Subcutaneous abdominal adipose tissue (tissue), 5 donors: ENCODE results near the gene NUMB.

Source experiments
- H3K27ac ChIP-seq: one replicate; pipeline ENCODE4 v1.7.0; 2013; ENCODE audit warnings: low read depth, mild to moderate bottlenecking, inconsistent platforms, low read length, moderate library complexity
- H3K27me3 ChIP-seq, 5 donors: one replicate each; pipeline ENCODE4 v1.7.0; 2013; ENCODE audit warnings: low read length in 5 of 5, inconsistent platforms in 1 of 5; ENCODE audit not compliant: control insufficient read depth in 5 of 5, insufficient read depth in 4 of 5
- H3K36me3 ChIP-seq, 5 donors: one replicate each; pipeline ENCODE4 v1.7.0; 2013; ENCODE audit warnings: low read length in 5 of 5; ENCODE audit not compliant: control insufficient read depth in 5 of 5, insufficient read depth in 5 of 5
- H3K4me1 ChIP-seq, 5 donors: one replicate each; pipeline ENCODE4 v1.7.0; 2013; ENCODE audit warnings: low read length in 5 of 5, mild to moderate bottlenecking in 3 of 5, moderate library complexity in 1 of 5; ENCODE audit not compliant: control insufficient read depth in 5 of 5, insufficient read depth in 5 of 5
- H3K4me3 ChIP-seq, 5 donors: one replicate each; pipeline ENCODE4 v1.7.0; 2013; ENCODE audit warnings: low read length in 5 of 5, low read depth in 1 of 5
- H3K9ac ChIP-seq, 5 donors: one replicate each; pipeline ENCODE4 v1.7.0; 2013; ENCODE audit warnings: low read length in 5 of 5, mild to moderate bottlenecking in 4 of 5, moderate library complexity in 3 of 5
- H3K9me3 ChIP-seq, 5 donors: one replicate each; pipeline ENCODE4 v1.7.0; 2013; ENCODE audit warnings: low read length in 5 of 5; ENCODE audit not compliant: control insufficient read depth in 5 of 5
- donor health status: healthy.
- donor health status: healthy.
- donor health status: healthy.
- donor health status: healthy.
- donor health status: healthy.

NUMB gene

DNA sequence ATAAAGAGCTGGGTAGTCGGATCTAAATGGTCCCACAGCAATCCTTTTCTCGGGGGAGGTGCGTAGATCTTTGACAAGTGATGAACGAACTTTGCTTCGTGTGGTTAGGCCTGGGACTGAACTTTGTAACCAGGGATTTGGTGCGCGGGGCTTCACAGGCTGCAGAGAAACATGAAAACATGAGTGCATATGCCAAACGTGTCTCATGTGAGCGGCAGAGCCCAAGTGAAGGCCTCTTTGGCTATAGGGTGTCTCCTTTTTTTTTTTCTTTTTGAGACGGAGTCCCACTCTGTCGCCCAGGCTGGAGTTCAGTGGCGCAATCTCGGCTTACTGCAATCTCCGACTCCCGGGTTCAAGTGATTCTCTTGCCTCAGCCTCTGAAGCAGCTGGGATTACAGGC lies 20.3 kb upstream of the NUMB start:
- no peak overlapping the region for H3K9ac ChIP-seq
- H3K4me1 ChIP-seq: peaks cover 0 to 3% (median 0%) of the 10 kb centered on the region in 5 donors
- H3K36me3 ChIP-seq: no peaks in the 10 kb centered on the region
- H3K4me3 ChIP-seq: no peak overlapping the region
- H3K27me3 ChIP-seq: no peaks in the 10 kb centered on the region
- H3K27ac ChIP-seq: no peak overlapping the region
- no peaks in the 10 kb centered on the region for H3K9me3 ChIP-seq

DNA sequence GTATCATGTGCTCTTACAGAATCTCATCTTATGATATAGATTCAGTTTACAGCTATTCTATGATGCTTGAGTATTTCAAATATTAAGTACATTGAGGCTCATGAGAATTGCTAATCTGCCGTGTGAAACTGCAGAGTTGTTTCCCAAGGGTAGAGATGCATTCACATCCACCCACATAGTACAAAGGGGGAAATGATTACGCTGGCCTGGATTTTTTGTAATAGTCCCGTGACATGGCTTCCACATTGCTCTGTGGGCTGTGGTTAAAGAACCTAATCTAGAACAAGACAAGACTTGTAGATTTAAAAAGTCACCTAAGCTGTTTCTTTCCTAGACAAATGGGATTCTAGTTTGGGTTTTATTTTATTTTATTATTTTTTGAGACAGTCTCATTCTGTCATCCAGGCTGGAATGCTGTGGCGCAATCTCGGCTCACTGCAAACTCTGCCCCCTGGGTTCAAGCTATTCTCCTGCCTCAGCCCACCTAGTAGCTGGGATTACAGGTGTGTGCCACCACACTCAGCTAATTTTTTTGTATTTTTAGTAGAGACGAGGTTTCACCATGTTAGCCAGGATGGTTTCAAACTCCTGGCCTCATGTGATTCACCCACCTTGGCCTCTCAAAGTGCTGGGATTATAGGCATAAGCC lies 19.4 kb upstream of the NUMB start:
- Histone ChIP-seq H3K27me3 (no peaks in the 10 kb centered on the region), H3K27ac (no peak overlapping the region), H3K36me3 (no peaks in the 10 kb centered on the region), H3K4me1 (peaks cover 0 to 3% (median 0%) of the 10 kb centered on the region in 5 donors), H3K9ac (no peak overlapping the region), H3K9me3 (no peaks in the 10 kb centered on the region), H3K4me3 (no peak overlapping the region)

DNA sequence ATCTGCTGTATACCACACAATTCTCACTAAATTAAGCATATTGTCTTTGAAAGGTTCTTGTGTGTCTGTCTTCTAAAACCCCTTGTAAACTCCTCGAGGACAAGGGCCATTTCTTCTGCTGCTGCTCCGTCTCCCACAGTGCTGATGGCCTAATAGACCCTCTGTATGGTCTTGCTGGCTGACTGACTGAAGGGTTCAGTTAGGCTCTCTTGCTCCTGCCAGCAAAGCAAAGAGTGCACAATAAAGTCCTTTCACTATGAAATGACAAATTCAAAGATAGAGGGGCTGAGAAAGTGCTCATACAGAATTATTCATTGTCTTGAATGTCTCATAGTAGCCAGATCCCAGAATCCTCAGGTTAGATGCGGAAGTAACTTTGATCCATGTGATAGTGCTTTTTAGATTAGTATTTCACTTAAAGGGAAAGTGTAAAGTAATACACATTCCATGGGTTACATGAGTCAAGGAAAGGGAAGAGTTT lies 18.1 kb upstream of the NUMB start:
- Histone ChIP-seq H3K4me3 (no peak overlapping the region), H3K36me3 (no peaks in the 10 kb centered on the region), H3K4me1 (peaks cover 0 to 3% (median 0%) of the 10 kb centered on the region in 5 donors), H3K9me3 (no peaks in the 10 kb centered on the region), H3K27me3 (no peaks in the 10 kb centered on the region), H3K9ac (no peak overlapping the region), H3K27ac (no peak overlapping the region)

DNA sequence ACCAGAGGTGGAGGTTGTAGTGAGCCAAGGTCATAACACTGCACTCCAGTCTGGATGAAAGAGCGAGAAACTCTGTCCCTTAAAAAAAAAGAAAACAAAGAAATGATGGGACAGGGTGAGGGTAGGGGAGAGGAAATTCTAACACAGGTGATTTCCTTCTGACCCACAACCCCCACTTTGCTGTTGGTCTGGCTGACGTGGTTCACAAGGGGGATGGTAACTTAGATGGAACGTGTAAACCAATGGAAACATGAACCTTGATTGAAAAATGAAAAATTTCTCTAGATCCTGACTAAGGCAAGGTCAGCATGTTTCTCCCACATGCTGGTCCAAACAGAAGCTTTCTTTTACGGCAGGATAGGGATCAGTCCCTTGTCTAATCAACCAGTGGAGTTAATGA lies 16.6 kb upstream of the NUMB start:
- H3K27ac ChIP-seq: no peak overlapping the region

DNA sequence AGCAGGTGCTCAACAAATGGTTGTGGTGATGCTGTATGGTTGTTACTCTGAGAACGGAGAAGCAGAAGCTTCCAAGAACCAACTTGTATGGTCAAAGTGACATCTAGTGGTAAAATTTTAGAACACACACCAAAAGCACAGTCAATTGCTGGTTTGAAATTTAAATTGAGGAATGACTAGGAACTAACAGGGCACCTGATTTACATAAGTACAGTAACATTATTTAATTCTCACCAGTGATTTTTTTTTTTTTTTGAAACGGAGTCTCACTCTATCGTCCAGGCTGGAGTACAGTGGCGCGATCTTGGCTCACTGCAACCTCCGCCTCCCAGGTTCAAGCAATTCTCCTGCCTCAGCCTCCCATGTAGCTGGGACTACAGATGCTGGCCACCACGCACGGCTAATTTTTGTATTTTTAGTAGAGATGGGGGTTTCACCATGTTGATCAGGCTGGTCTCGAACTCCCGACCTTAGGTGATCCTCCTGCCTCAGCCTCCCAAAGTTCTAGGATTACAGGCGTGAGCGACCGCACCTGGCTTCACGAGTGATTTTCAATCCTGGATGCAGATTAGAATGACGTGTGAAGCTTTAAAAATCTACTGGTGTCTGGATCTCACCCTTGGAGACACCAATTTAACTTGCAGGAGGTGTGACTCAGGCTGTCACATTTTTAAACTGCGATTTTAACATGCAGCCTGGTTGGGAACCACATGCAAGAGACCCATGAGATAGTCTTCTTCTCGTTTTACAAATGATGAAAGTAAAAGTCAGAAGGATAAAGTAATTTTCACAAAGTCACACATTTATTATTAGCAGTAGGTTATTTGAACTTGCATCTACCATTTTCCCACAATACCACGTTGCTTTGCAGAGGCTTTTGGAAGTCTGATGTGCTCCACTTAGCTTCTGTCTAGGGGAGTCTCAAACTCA lies 14.1 kb upstream of the NUMB start:
- H3K9ac ChIP-seq: no peak overlapping the region
- no peaks in the 10 kb centered on the region for H3K9me3 ChIP-seq
- H3K27ac ChIP-seq: no peak overlapping the region
- no peaks in the 10 kb centered on the region for H3K27me3 ChIP-seq
- H3K4me3 ChIP-seq: no peak overlapping the region
- H3K4me1 ChIP-seq: peaks cover 0 to under 1% (median 0%) of the 10 kb centered on the region in 5 donors
- H3K36me3 ChIP-seq: no peaks in the 10 kb centered on the region

More for the DNA sequence above, 16.6 kb upstream of the NUMB start:
- no peaks in the 10 kb centered on the region for H3K9me3 ChIP-seq
- H3K36me3 ChIP-seq: no peaks in the 10 kb centered on the region
- peaks cover 0 to 3% (median 0%) of the 10 kb centered on the region in 5 donors for H3K4me1 ChIP-seq
- no peak overlapping the region for H3K9ac ChIP-seq
- H3K4me3 ChIP-seq: no peak overlapping the region
- H3K27me3 ChIP-seq: no peaks in the 10 kb centered on the region

- Histone ChIP-seq H3K27ac (no peak overlapping the region), H3K4me3 (no peak overlapping the region), H3K36me3 (no peaks in the 10 kb centered on the region), H3K4me1 (peaks cover 0 to 4% (median 0%) of the 10 kb centered on the region in 5 donors), H3K9ac (no peak overlapping the region), H3K27me3 (no peaks in the 10 kb centered on the region), H3K9me3 (no peaks in the 10 kb centered on the region)
Measured at GRCh38 chr14:73471582-73472184, 13.3 kb upstream of the NUMB start.

- H3K27ac ChIP-seq: no peak overlapping the region
- H3K9me3 ChIP-seq: no peaks in the 10 kb centered on the region
- H3K4me1 ChIP-seq: peaks cover 0 to 16% (median 3%) of the 10 kb centered on the region in 5 donors
- no peak overlapping the region for H3K4me3 ChIP-seq
- no peaks in the 10 kb centered on the region for H3K27me3 ChIP-seq
- no peaks in the 10 kb centered on the region for H3K36me3 ChIP-seq
- no peak overlapping the region for H3K9ac ChIP-seq
Measured at GRCh38 chr14:73468828-73469375, 10.6 kb upstream of the NUMB start.

DNA sequence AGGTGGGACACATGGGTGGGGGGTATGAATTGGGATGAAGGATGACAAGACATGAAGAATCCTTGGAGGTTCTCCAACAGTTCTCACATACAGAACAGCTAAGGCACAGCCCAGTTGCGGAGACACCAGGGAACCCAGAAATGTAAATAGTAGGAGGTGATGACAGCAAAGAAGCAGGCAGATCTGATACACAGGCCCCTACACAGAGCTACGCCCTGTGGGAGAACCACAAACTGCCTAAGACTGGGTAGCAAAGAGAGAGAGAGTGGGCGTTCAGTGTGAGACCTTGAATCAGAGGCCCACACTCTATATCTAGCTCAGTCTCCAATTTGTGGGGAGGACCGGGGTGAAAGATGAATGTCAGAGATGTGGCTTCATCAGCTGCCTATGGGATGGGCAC lies 9.5 kb upstream of the NUMB start:
- no peak overlapping the region for H3K4me3 ChIP-seq
- no peak overlapping the region for H3K9ac ChIP-seq
- H3K27ac ChIP-seq: no peak overlapping the region
- H3K27me3 ChIP-seq: no peaks in the 10 kb centered on the region
- no peaks in the 10 kb centered on the region for H3K9me3 ChIP-seq
- H3K4me1 ChIP-seq: peaks cover 5 to 24% (median 6%) of the 10 kb centered on the region in 5 donors
- H3K36me3 ChIP-seq: no peaks in the 10 kb centered on the region

DNA sequence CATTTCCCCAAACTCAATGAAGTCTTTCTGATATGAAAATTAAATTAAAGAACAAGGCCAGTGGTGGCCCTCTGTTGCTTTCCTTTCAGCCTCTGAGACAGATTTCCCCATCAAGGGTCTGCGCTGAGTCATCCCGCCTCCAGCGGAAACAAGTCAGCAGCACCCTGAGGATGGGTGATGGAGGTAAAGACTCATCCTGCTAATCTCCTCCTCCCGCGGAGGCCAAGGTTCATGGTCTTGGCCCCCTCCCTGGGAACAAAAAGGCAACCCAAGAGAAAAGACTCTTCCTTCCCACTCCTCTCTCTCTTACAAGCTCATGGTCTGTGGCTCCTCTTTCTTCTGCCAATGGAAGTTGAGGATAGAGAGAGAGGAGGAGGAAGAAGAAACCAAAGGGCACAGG lies 9.0 kb upstream of the NUMB start:
- no peaks in the 10 kb centered on the region for H3K9me3 ChIP-seq
- no peaks in the 10 kb centered on the region for H3K36me3 ChIP-seq
- H3K4me1 ChIP-seq: peaks cover 6 to 28% (median 11%) of the 10 kb centered on the region in 5 donors
- H3K4me3 ChIP-seq: no peak overlapping the region
- no peaks in the 10 kb centered on the region for H3K27me3 ChIP-seq
- no peak overlapping the region for H3K27ac ChIP-seq
- no peak overlapping the region for H3K9ac ChIP-seq
